GM13977 (cell line): ENCODE measurements around the gene MGRN1.

Source experiments
- DNase-seq: peaks from one replicate; pipeline ENCODE4 v3.0.0; 2012; ENCODE audit warnings: low spot score
- CTCF ChIP-seq: IDR thresholded peaks from 2 replicates; pipeline ENCODE4 v1.5.1; 2012; ENCODE audit warnings: mild to moderate bottlenecking, control low read depth; ENCODE audit not compliant: insufficient read depth; ENCODE audit errors: extremely low read depth, missing control alignments
- in situ Hi-C: fragments of 300-500 bp; cut with MboI; formaldehyde crosslinking; loops from one replicate; pipeline ENCODE4 v1.12.0; 2022; ENCODE audit warnings: low sequenced_read_pairs, low pct_unique_long_range_greater_than_20kb, mixed read lengths, inconsistent platforms; ENCODE audit not compliant: unreplicated experiment

Gene MGRN1

GRCh38 chr16:4673387-4674046 is 48.9 kb downstream of the MGRN1 start:
- in situ Hi-C loops = no loop called here
- DNase-seq = no peak
- no peak for TF ChIP-seq CTCF

GRCh38 chr16:4674926-4675530 is 50.4 kb downstream of the MGRN1 start:
- in situ Hi-C loops = no loop called here
- no peak for TF ChIP-seq CTCF
- no peak for DNase-seq

- no peak for DNase-seq
These were observed 51.5 kb downstream of the MGRN1 start for GRCh38 chr16:4675864-4676786.

GRCh38 chr16:4676831-4677230 is 52.2 kb downstream of the MGRN1 start:
- no peak for DNase-seq
- no peak for TF ChIP-seq CTCF
- in situ Hi-C loops = no loop called here

More at GRCh38 chr16:4675864-4676786, 51.5 kb downstream of the MGRN1 start:
- in situ Hi-C loops = no loop called here
- TF ChIP-seq CTCF = no peak

- in situ Hi-C loops = no loop called here
- DNase-seq = no peak
- TF ChIP-seq CTCF = no peak
These were observed 52.8 kb downstream of the MGRN1 start for GRCh38 chr16:4677390-4677789.

GRCh38 chr16:4677994-4678393 is 53.4 kb downstream of the MGRN1 start:
- no peak for TF ChIP-seq CTCF
- DNase-seq = no peak
- in situ Hi-C loops = no loop called here
